HEK293 (cell line): ENCODE results near the gene SART1.

Experiments
- CTCF ChIA-PET: fragments of 350-600 bp; formaldehyde crosslinking; extraction: SDS; loops from one replicate; lab custom pipeline; 2021; ENCODE audit warnings: antibody characterized with exemption; lab: Yijun Ruan, JAX
- POLR2A ChIA-PET: fragments of 300-600 bp; formaldehyde crosslinking; extraction: SDS; loops from one replicate; lab custom pipeline; 2020; ENCODE audit warnings: antibody characterized with exemption, inconsistent platforms; lab: Yijun Ruan, JAX
- H3K27ac ChIP-seq: fragments of 200-500 bp; sonication (Bioruptor generic); 2 replicates; pipeline ENCODE4 v1.5.1; 2014; ENCODE audit warnings: low read depth, low read length, control low read depth, inconsistent platforms; ENCODE audit errors: extremely low read depth
- H3K36me3 ChIP-seq, 2 experiments: fragments of 200-500 bp in 1 of 2; sonication (Bioruptor generic) in 1 of 2; 1 replicate in 1 of 2; 2 replicates in 1 of 2; pipeline ENCODE4 v1.5.1; 2014 to 2017; ENCODE audit warnings: inconsistent platforms in 2 of 2, low read length in 2 of 2; ENCODE audit not compliant: control insufficient read depth in 2 of 2, insufficient read depth in 1 of 2
- H3K4me1 ChIP-seq: fragments of 200-500 bp; sonication (Bioruptor generic); 2 replicates; pipeline ENCODE4 v1.5.1; 2014; ENCODE audit warnings: mild to moderate bottlenecking, low read length, inconsistent platforms; ENCODE audit not compliant: control insufficient read depth, insufficient read depth
- H3K4me3 ChIP-seq: 2 replicates; pipeline ENCODE4 v1.5.1; 2011; ENCODE audit warnings: low read depth, mild to moderate bottlenecking, control low read depth, low read length, moderate library complexity
- H3K9me3 ChIP-seq: fragments of 200-500 bp; sonication (Bioruptor generic); 2 replicates; pipeline ENCODE4 v1.5.1; 2014; ENCODE audit warnings: low read depth, low read length, inconsistent platforms; ENCODE audit not compliant: control insufficient read depth, insufficient read depth
- BCL11A ChIP-seq: fragments of 450-650 bp; formaldehyde crosslinking; IDR thresholded peaks from 2 replicates; pipeline ENCODE4 v1.5.1; 2016; ENCODE audit warnings: low read depth, missing biosample characterization, missing genetic modification characterization
- EGR2 ChIP-seq: fragments of 450-650 bp; formaldehyde crosslinking; IDR thresholded peaks from 2 replicates; pipeline ENCODE4 v1.5.1; 2016; ENCODE audit warnings: low read depth, missing biosample characterization, missing genetic modification characterization
- GLIS1 ChIP-seq: fragments of 450-650 bp; formaldehyde crosslinking; IDR thresholded peaks from 2 replicates; pipeline ENCODE4 v1.5.1; 2016; ENCODE audit warnings: missing biosample characterization, missing genetic modification characterization
- HOXA7 ChIP-seq: sonication (generic); formaldehyde crosslinking; IDR thresholded peaks from 2 replicates; pipeline ENCODE4 v1.8.1; 2022; ENCODE audit warnings: missing genetic modification reagents, borderline replicate concordance
- KLF1 ChIP-seq: fragments of 450-650 bp; formaldehyde crosslinking; IDR thresholded peaks from 2 replicates; pipeline ENCODE4 v1.5.1; 2016; ENCODE audit warnings: missing biosample characterization, missing genetic modification characterization
- KLF8 ChIP-seq: fragments of 450-650 bp; formaldehyde crosslinking; IDR thresholded peaks from 2 replicates; pipeline ENCODE4 v1.5.1; 2016; ENCODE audit warnings: missing biosample characterization, missing genetic modification characterization
- PRDM4 ChIP-seq: fragments of 450-650 bp; formaldehyde crosslinking; IDR thresholded peaks from 2 replicates; pipeline ENCODE4 v1.5.1; 2017; ENCODE audit warnings: missing biosample characterization, missing genetic modification characterization
- REPIN1 ChIP-seq: fragments of 450-650 bp; formaldehyde crosslinking; IDR thresholded peaks from 2 replicates; pipeline ENCODE4 v1.5.1; 2017; ENCODE audit warnings: missing biosample characterization, missing genetic modification characterization, low read depth
- SP2 ChIP-seq: fragments of 450-650 bp; formaldehyde crosslinking; IDR thresholded peaks from 2 replicates; pipeline ENCODE4 v1.5.1; 2016; ENCODE audit warnings: missing biosample characterization, missing genetic modification characterization
- ZFHX2 ChIP-seq: fragments of 450-650 bp; formaldehyde crosslinking; conservative IDR thresholded peaks from 2 replicates; pipeline ENCODE4 v1.5.1; 2016; ENCODE audit warnings: missing biosample characterization, missing genetic modification characterization
- ZFP37 ChIP-seq: fragments of 450-650 bp; formaldehyde crosslinking; IDR thresholded peaks from 2 replicates; pipeline ENCODE4 v1.5.1; 2016; ENCODE audit warnings: missing biosample characterization, missing genetic modification characterization
- ZNF121 ChIP-seq: fragments of 450-650 bp; formaldehyde crosslinking; IDR thresholded peaks from 2 replicates; pipeline ENCODE4 v1.5.1; 2016; ENCODE audit warnings: missing biosample characterization, missing genetic modification characterization
- ZNF221 ChIP-seq: fragments of 450-650 bp; formaldehyde crosslinking; IDR thresholded peaks from 2 replicates; pipeline ENCODE4 v1.5.1; 2017; ENCODE audit warnings: missing biosample characterization, missing genetic modification characterization, borderline replicate concordance
- ZNF324 ChIP-seq: fragments of 450-650 bp; formaldehyde crosslinking; IDR thresholded peaks from 2 replicates; pipeline ENCODE4 v1.5.1; 2016; ENCODE audit warnings: missing biosample characterization, missing genetic modification characterization
- ZNF354C ChIP-seq: fragments of 450-650 bp; formaldehyde crosslinking; IDR thresholded peaks from 2 replicates; pipeline ENCODE4 v1.5.1; 2016; ENCODE audit warnings: missing biosample characterization, missing genetic modification characterization, low read depth, borderline replicate concordance
- ZNF449 ChIP-seq: fragments of 450-650 bp; formaldehyde crosslinking; IDR thresholded peaks from 2 replicates; pipeline ENCODE4 v1.5.1; 2017; ENCODE audit warnings: missing biosample characterization, mild to moderate bottlenecking, missing genetic modification characterization, moderate library complexity
- ZNF558 ChIP-seq: fragments of 450-650 bp; formaldehyde crosslinking; IDR thresholded peaks from 2 replicates; pipeline ENCODE4 v1.5.1; 2016; ENCODE audit warnings: missing biosample characterization, missing genetic modification characterization
- ZNF610 ChIP-seq: fragments of 450-650 bp; formaldehyde crosslinking; IDR thresholded peaks from 2 replicates; pipeline ENCODE4 v1.5.1; 2016; ENCODE audit warnings: missing biosample characterization, missing genetic modification characterization, borderline replicate concordance
- TF ChIP-seq, protein P1 (sequence below): fragments of 450-650 bp; formaldehyde crosslinking; IDR thresholded peaks from 2 replicates; pipeline ENCODE4; 2016; ENCODE audit warnings: missing biosample characterization, missing genetic modification characterization
- TF ChIP-seq, protein P2 (sequence below): fragments of 450-650 bp; formaldehyde crosslinking; IDR thresholded peaks from 2 replicates; pipeline ENCODE4 v1.5.1; 2016; ENCODE audit warnings: missing biosample characterization, missing genetic modification characterization
- TF ChIP-seq, protein P3 (sequence below): sonication (generic); formaldehyde crosslinking; IDR thresholded peaks from 2 replicates; pipeline ENCODE4 v1.8.1; 2022; ENCODE audit warnings: mild to moderate bottlenecking, moderate library complexity, missing genetic modification reagents

Gene SART1

GRCh38 chr11:66016793-66017177, 55.3 kb downstream of the SART1 start:
- ChIA-PET POLR2A (no interaction called here), CTCF (no interaction called here)
- no peaks in the 10 kb centered on the region for H3K4me1 ChIP-seq
- no peak for TF ChIP-seq ZNF558 (tag by site-specific recombination)
- TF ChIP-seq ZNF121 (tag by site-specific recombination), result no peak
- TF ChIP-seq, protein P1, sequence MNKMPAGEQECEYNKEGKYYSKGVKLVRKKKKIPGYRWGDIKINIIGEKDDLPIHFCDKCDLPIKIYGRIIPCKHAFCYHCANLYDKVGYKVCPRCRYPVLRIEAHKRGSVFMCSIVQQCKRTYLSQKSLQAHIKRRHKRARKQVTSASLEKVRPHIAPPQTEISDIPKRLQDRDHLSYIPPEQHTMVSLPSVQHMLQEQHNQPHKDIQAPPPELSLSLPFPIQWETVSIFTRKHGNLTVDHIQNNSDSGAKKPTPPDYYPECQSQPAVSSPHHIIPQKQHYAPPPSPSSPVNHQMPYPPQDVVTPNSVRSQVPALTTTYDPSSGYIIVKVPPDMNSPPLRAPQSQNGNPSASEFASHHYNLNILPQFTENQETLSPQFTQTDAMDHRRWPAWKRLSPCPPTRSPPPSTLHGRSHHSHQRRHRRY (tag by site-specific recombination), result no peak
- no peak for TF ChIP-seq ZNF354C (tag by site-specific recombination)
- TF ChIP-seq, protein P2, sequence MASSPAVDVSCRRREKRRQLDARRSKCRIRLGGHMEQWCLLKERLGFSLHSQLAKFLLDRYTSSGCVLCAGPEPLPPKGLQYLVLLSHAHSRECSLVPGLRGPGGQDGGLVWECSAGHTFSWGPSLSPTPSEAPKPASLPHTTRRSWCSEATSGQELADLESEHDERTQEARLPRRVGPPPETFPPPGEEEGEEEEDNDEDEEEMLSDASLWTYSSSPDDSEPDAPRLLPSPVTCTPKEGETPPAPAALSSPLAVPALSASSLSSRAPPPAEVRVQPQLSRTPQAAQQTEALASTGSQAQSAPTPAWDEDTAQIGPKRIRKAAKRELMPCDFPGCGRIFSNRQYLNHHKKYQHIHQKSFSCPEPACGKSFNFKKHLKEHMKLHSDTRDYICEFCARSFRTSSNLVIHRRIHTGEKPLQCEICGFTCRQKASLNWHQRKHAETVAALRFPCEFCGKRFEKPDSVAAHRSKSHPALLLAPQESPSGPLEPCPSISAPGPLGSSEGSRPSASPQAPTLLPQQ (tag by site-specific recombination), result no peak
- no peak for TF ChIP-seq PRDM4 (tag by site-specific recombination)
- no peak for TF ChIP-seq REPIN1 (tag by site-specific recombination)
- TF ChIP-seq ZNF449, result no peak
- TF ChIP-seq, protein P3, sequence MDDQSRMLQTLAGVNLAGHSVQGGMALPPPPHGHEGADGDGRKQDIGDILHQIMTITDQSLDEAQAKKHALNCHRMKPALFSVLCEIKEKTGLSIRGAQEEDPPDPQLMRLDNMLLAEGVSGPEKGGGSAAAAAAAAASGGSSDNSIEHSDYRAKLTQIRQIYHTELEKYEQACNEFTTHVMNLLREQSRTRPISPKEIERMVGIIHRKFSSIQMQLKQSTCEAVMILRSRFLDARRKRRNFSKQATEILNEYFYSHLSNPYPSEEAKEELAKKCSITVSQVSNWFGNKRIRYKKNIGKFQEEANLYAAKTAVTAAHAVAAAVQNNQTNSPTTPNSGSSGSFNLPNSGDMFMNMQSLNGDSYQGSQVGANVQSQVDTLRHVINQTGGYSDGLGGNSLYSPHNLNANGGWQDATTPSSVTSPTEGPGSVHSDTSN (CRISPR knock-in tag), result no peak
- TF ChIP-seq HOXA7, result no peak
- TF ChIP-seq BCL11A (tag by site-specific recombination), result no peak
- TF ChIP-seq KLF8 (tag by site-specific recombination), result no peak
- no peak for TF ChIP-seq GLIS1 (tag by site-specific recombination)
- no peak for TF ChIP-seq ZNF324 (tag by site-specific recombination)
- no peak for TF ChIP-seq ZNF610
- H3K9me3 ChIP-seq, result no peaks in the 10 kb centered on the region
- no peaks in the 10 kb centered on the region for H3K36me3 ChIP-seq
- H3K4me3 ChIP-seq, result no peak overlapping the region
- no peak overlapping the region for H3K27ac ChIP-seq

GRCh38 chr11:66017321-66017720, 55.8 kb downstream of the SART1 start:
- Histone ChIP-seq H3K4me1 (no peaks in the 10 kb centered on the region), H3K9me3 (no peaks in the 10 kb centered on the region), H3K36me3 (no peaks in the 10 kb centered on the region), H3K27ac (no peak overlapping the region), H3K4me3 (no peak overlapping the region)
- ChIA-PET POLR2A (no interaction called here), CTCF (no interaction called here)
- TF ChIP-seq ZNF221 (tag by site-specific recombination) (no peak), ZFP37 (no peak), ZFHX2 (tag by site-specific recombination) (peak; percentile 100), SP2 (peak; percentile 29; the same call in 1 of the 2 replicates), EGR2 (tag by site-specific recombination) (peak; percentile 100), KLF1 (tag by site-specific recombination) (peak; percentile 92)
